ENCODE measurements around the gene TNIP2. TPM values are rescaled to one million over a fixed set of nuclear protein-coding genes. Genes with fewer than 3 reads are reported as not detected.

TNIP2 gene
- total RNA-seq, 4 donors from 2014 or later, result 37.9 to 42.5 (median 40.3) TPM

DNA sequence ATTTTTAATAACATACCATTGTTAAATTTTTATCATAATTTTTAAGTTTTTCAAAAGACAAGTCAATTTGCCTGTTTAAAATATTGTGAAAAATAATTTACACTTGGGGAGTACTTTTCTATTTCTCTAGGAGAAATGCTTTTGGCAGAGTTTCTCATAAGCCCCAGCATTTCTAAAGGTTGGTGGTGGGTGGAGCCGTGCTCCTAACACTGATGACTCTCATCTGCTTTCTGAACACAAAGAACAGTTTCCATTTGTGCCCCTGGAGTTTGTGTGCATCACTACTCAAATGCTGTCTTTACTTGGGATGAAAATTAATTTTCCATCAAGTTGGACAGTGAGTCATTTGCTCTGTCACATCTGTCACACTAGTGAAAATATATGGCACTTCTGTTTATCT is 57.6 kb downstream of the TNIP2 start:
- TF ChIP-seq, protein P1, sequence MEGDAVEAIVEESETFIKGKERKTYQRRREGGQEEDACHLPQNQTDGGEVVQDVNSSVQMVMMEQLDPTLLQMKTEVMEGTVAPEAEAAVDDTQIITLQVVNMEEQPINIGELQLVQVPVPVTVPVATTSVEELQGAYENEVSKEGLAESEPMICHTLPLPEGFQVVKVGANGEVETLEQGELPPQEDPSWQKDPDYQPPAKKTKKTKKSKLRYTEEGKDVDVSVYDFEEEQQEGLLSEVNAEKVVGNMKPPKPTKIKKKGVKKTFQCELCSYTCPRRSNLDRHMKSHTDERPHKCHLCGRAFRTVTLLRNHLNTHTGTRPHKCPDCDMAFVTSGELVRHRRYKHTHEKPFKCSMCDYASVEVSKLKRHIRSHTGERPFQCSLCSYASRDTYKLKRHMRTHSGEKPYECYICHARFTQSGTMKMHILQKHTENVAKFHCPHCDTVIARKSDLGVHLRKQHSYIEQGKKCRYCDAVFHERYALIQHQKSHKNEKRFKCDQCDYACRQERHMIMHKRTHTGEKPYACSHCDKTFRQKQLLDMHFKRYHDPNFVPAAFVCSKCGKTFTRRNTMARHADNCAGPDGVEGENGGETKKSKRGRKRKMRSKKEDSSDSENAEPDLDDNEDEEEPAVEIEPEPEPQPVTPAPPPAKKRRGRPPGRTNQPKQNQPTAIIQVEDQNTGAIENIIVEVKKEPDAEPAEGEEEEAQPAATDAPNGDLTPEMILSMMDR (IDR thresholded peaks at IDR 0.05), result no peak
- TF ChIP-seq POLR2A (IDR thresholded peaks at IDR 0.05), result no peak
- H3K4me3 ChIP-seq (ENCODE audit: low read depth, poor library complexity, severe bottlenecking), result no peak overlapping the region
- peak in 1 of 2 donors; percentile 32 for DNase-seq (ENCODE audit: low spot score in 2 of 2)
- 70 to 86% methylated on average over 1 of the region's 1 CpG for WGBS, 2 donors
- intact Hi-C loops (cut with DNase I; ENCODE audit: low total_unique reads), result no loop called here

DNA sequence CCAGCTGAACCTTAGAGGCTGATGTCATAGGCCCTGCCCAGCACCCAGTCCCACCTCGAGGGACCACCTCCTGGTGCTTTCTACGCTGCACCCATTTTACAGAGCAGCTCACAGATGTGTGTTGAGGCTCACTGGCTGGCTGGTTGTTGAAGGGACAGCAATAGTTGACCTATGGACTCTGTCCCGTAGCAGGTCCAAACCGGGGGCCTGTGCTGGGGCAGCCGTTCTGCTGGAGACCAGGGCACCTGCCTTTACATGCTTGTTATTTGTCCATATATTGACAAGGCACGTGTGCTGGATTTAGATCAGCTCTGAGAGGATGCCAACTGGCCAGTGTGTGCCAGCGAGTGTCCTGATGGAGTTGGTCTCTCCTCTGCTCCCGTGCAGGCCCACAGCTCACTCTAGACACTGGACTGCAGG is 58.1 kb downstream of the TNIP2 start:
- no peak for TF ChIP-seq POLR2A (IDR thresholded peaks at IDR 0.05)
- TF ChIP-seq, protein P1 (IDR thresholded peaks at IDR 0.05), result no peak
- WGBS, 2 donors, result 84 to 88% methylated on average over 8 of the region's 8 CpGs
- intact Hi-C loops (cut with DNase I; ENCODE audit: low total_unique reads), result no loop called here
- peak in 1 of 2 donors; percentile 81 for DNase-seq (ENCODE audit: low spot score in 2 of 2)
- H3K4me3 ChIP-seq (ENCODE audit: low read depth, poor library complexity, severe bottlenecking), result no peak overlapping the region

DNA sequence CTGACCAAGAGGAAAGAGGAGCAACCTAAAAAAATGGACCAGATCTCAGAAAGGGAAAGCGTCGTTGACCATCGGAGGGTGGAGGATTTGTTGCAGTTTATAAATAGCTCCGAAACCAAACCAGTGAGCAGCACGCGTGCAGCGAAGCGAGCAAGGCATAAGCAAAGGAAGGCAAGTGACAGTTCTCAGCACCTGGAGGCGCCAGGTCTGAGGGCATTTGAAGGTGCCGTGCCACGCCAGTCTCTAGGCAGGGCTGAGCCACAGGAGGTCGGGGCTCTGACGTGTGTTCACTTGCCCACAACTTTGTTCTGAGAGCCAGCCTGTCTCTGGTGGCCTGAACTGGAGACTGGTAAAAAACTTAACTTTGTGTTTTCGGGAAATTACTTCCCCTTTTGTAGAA is 59.7 kb downstream of the TNIP2 start:
- intact Hi-C loops (cut with DNase I; ENCODE audit: low total_unique reads), result no loop called here
- peak in 1 of 2 donors; percentile 64 for DNase-seq (ENCODE audit: low spot score in 2 of 2)
- 89 to 90% methylated on average over 14 of the region's 14 CpGs for WGBS, 2 donors
- TF ChIP-seq POLR2A (IDR thresholded peaks at IDR 0.05), result no peak
- TF ChIP-seq, protein P1 (IDR thresholded peaks at IDR 0.05), result no peak
- no peak overlapping the region for H3K4me3 ChIP-seq (ENCODE audit: low read depth, poor library complexity, severe bottlenecking)

GRCh38 chr4:2695346-2696060 is 60.6 kb downstream of the TNIP2 start:
- TF ChIP-seq, protein P1 (IDR thresholded peaks at IDR 0.05), result no peak
- TF ChIP-seq POLR2A (IDR thresholded peaks at IDR 0.05), result no peak
- intact Hi-C loops (cut with DNase I; ENCODE audit: low total_unique reads), result no loop called here
- 91 to 97% methylated on average over 5 of the region's 5 CpGs for WGBS, 2 donors
- peak in 1 of 2 donors; percentile 32 for DNase-seq (ENCODE audit: low spot score in 2 of 2)
- no peak overlapping the region for H3K4me3 ChIP-seq (ENCODE audit: low read depth, poor library complexity, severe bottlenecking)

GRCh38 chr4:2694691-2695090 is 61.4 kb downstream of the TNIP2 start:
- peak in 1 of 2 donors; percentile 72 for DNase-seq (ENCODE audit: low spot score in 2 of 2)
- intact Hi-C loops (cut with DNase I; ENCODE audit: low total_unique reads), result no loop called here
- TF ChIP-seq, protein P1 (IDR thresholded peaks at IDR 0.05), result no peak
- no peak for TF ChIP-seq POLR2A (IDR thresholded peaks at IDR 0.05)
- 94 to 95% methylated on average over 16 of the region's 16 CpGs for WGBS, 2 donors
- H3K4me3 ChIP-seq (ENCODE audit: low read depth, poor library complexity, severe bottlenecking), result no peak overlapping the region

Measured in lower leg skin (tissue), 4 donors.